Right renal pelvis (tissue), 4 donors: ENCODE measurements around the gene SNAP25. TPM values are rescaled to one million over a fixed set of nuclear protein-coding genes. Genes with fewer than 3 reads are reported as not detected.

Experiments
- DNase-seq, 4 donors: peaks; one replicate each; pipeline ENCODE4 v3.0.0-alpha.2; 2013; ENCODE audit warnings: low read depth in 4 of 4, low spot score in 3 of 4, missing footprints in 1 of 4
- polyA plus RNA-seq, 4 donors: library from polyadenylated mRNA; unstranded; fragments of 120-200 nt; gene quantifications; one replicate each; pipeline ENCODE4 v1.2.1, GENCODE V29; 2013; ENCODE audit not compliant: insufficient read length in 4 of 4

The SNAP25 gene
- polyA plus RNA-seq, 4 donors: 6.2 to 7.4 (median 6.7) TPM

DNA sequence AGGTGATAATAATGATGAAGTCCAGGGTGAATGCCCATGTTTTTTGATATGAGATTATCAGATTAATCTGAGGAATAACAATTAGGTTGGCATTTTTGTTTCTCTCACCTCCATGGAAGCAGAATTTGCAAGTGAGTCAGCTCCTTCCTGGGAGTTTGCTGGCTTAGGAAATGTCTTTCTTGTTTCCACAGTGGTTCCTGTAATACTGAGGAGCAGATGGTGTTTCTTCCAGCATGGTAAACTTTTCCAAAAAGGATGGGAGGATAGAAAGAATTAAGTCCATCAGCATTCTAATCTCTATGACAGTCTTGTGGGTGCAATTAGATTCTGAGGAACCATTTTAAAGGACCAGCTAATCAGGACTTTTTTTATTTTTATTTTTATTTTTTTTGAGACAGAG is 40.5 kb downstream of the SNAP25 start:
- no peak for DNase-seq

DNA sequence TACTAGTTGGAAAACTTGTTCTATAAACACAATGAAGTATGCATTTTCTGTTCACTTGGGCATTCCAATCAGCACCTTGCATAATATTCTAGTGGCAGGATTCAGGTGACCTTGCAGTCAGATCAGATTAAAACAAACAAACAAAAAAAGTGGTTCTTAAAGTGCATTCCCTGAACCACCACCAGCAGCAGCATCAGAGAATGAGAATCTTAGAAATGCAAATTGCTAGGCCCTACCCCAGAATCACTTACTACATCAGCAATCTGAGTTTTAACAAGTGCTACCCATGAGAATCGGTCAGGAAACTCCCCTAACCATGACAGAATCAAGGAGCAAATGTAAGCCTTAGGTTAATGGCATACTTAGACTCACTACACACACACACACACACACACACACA is 41.7 kb downstream of the SNAP25 start:
- no peak for DNase-seq

DNA sequence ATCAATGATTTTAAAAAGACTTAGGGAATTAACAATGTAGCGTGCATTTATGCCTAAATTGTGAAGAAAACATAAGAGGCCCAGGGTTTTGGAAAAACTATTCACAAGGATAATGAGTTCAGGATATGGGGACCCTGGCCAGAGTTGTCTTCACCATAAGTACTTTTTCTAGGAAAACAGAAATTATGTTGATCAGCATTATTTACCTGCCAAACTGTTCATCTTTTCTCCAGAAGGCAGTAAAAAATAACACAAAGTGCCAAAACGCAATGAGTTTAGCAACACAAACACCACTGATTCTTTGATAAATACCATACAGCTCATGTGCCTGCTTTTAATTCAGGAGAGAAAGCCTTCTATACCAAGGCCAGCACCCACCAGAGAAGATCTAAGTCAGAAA is 43.1 kb downstream of the SNAP25 start:
- DNase-seq: no peak

DNA sequence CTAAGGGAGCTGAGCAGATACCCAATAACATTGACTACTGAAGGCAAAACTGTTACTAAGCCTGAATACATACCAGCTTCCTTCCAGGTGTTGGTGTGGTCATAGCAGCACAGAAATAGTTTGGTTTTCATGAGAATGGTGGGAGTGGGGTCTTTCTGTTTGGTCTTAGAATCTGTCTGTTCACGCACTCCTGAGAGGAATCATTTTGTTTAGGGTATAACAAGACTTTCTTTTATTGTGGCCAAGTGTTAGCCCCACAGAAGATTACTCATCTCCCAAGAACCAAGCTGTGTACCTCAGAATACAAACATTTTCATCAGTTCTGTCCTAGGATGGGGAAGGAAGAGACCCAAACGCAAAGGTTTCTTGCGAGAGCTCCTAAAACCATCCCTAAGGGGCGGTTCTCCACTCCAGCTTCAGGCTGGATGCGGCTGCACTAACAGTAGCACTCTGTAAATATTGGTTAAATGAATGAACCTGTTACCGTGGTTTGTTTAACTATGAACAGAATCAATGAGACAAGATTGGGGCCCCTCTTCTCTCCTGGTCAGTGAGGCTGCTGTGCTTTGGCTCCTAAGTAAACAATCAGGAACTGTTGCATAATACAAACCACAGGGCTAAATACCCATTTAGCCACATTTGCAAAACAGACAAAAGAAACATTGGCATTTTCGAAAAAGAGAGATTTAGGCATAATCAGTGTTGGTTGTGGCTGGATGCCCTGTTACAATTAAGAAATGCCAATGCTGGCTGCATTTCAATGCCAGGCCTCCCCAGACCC is 44.9 kb downstream of the SNAP25 start:
- no peak for DNase-seq

DNA sequence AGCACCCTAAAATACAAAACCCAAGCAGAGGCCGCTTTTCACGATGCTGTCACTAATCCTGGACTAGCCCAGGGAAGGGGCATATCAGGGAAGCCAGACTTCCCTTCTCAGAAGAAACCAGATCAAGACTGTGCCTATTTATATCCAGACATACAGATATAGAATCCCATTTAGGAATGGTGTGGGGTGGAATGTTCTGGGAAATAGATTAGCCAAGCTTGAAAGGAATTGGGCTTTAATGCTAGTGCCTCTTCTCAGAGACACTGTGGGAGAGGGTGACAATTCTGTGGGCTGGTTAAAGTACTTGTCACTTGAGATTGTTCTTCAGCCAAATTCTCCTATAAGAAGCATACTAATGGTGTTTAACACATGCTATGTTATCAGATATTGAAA is 45.5 kb downstream of the SNAP25 start:
- DNase-seq: no peak

DNA sequence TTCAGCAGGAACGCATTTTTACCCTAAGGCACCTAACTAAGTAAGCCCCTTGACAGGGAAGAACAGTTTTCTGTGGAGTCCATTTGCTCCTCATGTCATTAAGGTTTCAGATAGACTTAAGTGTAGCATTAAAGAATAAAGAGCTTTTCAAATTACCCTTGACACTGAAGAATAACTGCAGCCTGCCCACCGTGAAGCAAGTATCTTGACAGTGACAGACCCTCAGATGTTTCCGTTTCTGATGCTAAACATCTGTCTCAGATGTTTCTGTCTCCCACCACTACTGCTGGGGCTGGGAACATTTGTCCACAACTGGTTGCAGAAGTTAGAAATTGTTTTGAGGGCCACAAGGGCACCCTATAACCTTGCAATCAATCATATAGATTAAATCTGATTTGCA is 50.0 kb downstream of the SNAP25 start:
- no peak for DNase-seq

DNA sequence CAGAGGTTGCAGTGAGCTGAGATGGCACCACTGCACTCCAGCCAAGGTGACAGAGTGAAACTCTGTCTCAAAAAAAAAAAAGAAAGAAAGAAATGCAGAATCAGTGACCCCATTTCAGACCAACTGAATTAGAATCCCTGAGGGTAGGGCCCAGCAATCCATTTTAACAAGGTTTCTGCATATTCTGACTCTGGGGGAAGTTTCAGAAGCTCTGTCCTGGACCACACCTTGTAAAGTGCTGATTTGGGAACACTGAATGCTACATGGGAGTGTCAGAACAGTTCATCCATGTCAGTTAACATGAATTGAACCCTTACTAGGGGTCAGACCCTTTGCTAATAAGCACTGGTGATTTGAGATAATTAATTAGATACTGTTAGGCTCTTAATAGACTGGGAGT is 52.0 kb downstream of the SNAP25 start:
- DNase-seq: no peak

DNA sequence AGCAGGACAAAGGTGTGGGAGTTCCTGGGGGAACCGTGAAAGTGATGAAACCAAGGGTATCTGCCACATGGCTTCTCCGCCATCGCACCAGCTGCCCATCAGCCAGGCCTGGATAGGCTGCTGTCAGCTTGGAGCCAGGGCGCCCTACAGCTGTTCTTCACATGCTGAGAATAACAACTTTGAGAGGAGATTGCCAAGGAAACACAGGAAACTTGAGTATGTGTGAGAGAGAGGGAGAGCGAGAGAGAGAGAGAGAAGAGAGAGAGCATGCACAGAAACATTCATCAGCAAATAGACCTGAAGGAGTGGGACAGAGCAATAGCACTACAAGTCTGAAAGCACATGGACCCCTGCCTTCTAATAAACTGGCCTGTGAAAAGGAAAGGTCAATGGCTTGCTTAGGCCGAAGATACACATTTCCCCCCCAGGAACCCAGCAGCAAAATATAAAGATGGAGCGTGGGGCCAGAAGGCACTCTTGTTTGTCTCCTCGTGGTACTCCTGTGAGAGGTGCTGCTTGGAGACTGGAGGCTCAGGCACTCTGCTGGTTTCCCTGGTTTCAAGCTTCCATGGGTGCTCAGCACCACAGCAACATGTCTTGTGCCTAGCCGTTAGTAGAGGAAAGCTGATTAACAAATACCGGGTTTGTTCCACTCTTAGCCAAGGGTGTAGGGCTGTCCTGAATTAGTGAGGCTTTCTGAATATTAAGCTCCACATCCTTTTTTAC is 53.0 kb downstream of the SNAP25 start:
- DNase-seq: no peak

DNA sequence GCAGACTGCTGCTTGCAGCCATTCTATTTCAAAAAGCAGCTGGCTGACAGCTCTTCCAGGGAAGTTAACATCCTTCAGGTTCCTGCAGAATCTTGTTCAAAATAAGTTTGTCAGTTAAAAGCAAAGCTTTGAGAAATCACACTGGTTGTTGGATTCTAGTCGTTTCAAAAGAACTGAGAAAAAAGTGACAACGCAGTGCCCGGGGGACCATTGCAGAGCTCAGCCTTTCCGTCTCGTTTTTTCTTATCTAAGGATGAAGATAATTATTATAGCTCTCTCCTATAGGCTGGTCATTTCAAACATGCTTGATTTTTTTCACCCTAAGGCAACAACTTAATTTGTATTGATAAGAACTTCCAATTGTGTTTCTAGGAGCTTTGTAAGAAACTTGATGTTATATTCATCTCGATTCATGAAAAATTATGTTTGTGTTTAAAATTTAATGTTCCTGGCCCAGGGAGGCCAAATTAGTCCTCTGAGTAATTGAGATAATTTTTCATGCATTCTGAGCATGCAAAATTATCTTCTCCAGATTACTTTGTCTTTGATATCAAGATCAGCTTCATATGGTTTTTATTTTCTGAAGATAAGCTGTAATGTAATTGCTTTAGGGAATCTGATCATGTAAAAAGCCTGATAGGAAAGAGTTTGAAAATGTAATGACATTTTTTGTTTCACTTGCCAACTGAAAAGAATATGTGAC is 58.4 kb downstream of the SNAP25 start:
- no peak for DNase-seq

DNA sequence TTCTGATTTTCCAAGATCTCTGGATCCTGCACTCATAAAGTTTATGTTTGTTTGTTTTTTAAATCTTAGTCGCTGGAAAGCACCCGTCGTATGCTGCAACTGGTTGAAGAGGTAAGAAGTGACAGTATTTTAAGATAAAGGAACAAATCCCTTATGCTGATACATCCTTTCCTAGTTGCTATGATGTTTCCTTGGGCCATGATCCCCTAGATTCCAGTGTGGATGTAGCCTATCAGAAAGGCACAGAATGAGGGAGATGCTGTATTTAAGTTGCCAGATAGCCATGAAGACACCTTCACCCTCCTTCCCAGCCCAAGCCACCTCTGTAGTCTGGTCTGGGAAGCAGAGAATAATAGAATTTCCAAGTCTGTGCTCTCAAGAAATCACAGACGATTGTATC is 59.0 kb downstream of the SNAP25 start:
- DNase-seq: no peak

DNA sequence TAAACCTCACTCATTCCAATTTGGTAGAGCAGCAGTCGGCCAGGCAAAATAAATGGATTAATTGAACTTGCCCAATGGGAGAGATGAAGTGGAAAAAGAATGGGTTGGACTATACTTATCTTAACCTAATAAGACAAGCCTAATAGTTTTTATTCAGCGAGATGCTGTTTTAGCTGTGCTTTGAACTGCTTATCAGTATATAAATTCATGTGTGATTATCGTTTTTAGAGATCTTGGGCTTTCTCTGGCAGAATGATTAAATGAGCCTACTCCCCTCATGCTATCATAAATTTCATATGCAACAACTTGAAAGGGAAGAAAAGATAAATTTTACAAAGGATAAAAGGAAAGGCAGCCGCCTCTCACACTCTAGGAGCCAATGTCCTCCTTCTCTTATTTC is 59.8 kb downstream of the SNAP25 start:
- no peak for DNase-seq

DNA sequence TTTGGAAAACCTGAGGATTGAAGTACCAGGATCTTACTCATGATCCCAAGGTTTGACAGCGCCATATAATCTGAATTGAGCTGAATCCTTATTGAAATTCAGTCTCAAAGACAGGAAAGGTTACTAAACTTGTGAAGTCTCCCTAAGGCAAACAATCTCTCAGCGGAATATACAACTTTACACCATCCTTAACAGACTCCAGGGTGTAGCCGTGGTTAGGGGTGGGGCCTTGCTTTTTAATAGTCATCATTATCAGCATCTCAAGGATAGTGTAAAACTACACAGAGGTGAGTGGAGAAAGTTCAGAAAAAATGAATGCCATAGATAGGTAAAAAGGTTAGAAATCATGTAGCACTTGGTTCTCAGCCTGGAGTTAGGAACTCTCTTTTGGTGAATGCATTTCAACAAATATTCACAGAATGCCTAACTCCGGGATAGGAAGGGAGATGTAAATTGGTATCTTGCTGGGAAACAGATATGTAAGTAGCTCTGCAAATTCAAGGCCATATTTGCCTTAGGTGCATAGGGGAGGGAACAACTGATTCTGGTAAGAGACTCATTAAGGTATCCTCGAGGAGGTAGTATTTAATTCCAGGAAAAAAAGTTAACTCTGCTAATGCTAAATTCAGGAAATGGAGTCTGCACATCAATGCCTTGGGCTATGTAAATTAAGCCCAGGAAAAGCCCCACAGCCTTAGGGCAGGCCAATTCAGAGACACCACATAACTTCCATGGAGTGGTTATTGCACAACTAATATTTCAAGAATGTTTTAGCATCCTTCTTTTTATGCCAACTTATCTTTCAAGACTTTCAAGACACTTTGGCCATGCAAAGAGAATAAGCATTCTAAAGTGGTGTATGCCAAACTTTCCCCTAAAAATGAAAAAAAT is 61.6 kb downstream of the SNAP25 start:
- DNase-seq: no peak

DNA sequence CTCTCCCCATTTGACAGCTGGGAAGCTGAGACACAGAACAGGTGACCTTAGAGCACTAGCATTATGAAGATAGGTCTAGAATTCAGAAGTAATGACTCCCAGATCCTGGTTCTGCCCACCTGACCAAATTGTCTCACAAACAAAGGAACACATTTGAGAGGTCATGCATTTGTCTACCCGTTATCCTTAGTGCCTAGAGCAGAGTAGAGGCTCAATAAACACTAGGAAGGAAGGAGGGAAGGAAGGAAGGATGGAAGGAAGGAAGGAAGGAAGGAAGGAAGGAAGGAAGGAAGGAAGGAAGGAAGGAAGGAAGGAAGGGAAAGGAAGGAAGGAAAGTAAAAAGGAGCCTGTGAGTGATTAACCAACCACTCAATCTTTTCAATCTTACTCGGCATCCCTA is 63.3 kb downstream of the SNAP25 start:
- DNase-seq: no peak

DNA sequence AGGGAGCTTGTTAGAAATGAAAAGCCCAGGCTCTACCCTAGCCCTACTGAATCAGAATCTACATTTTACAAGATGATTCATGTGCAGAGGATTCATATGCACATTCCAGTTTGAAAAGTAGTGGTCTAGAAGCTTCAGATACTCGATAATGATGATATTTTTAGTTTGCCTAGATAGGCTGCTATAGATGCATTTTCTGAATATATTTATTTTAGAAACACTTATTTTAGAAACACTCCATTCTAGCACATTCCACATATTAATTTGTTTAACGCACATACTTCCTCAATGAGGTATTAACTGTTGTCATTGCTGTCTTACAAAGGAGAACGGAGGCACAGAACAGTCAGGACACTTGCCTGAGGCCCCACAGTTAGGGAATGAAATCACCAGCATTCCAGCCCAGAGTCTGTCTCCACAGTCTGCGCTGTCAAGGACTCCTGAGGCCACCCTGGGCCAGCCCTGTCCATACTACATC is 64.4 kb downstream of the SNAP25 start:
- DNase-seq: no peak

DNA sequence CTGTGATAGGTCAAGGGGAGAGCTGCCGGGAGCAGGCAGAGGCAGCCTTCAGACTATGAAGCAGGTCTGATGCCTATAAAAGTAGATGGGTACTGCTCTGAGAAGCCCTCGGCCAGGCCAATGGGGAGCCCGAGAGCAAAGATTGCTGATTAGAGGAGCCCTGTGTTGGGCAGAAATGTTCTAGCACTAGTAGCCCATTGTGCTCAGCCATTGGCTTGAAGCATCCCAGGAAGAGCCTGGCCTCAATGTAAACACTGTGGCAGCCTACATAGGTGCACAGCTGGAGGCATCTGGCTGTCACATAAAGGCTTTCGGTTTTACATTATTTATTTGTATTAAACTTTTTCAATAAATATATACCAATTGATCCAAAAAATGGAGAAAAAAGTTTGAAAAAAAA is 67.7 kb downstream of the SNAP25 start:
- no peak for DNase-seq

DNA sequence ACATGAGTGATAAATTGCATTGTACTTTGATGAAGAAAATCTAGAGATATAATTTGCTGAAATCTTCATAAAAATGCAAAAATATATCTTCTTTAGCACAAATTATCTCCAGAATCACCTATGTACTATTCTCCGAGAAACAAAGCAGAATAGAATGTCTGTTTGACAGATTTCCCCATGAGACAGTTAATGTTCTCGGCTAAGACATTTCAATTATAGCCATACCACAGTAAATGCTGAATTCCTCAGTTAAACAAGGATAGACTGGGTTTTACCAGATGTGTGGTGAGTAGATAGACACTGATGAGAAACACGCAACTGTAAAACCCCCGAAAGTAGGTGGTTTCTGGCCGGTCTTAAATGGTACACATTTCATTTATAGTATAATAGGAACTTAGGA is 69.8 kb downstream of the SNAP25 start:
- no peak for DNase-seq

DNA sequence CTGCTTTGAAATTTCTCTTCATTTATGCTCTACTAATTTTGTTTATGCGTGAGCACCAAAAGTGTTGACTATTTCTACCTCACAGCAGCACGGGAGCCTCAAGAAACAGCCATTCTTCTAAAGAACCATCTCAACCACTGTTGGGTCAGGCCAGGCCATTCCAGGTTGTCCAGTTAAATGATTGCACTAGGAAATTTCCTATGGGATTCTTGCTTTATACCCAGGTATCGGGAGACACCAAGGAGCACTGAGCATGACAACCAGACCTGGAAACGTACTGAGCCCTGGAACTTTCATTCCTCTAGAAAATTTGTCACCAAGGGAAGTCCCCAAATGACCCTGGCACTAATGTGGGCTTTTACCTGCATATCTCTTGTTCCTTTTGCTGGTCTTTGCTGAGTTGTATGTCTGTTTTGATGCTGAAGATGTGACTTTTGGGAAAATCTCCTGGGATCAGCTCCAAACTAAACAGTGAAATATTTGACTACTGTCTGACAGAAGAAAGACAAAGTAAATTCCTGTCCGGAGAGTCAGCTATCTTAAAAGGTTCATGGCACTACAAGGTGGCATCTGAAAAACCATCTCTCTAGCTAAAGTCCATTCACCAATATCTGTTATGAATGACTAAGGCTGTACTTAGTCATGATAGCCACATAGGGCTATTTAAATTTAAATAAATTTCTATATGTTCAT is 70.5 kb downstream of the SNAP25 start:
- no peak for DNase-seq

DNA sequence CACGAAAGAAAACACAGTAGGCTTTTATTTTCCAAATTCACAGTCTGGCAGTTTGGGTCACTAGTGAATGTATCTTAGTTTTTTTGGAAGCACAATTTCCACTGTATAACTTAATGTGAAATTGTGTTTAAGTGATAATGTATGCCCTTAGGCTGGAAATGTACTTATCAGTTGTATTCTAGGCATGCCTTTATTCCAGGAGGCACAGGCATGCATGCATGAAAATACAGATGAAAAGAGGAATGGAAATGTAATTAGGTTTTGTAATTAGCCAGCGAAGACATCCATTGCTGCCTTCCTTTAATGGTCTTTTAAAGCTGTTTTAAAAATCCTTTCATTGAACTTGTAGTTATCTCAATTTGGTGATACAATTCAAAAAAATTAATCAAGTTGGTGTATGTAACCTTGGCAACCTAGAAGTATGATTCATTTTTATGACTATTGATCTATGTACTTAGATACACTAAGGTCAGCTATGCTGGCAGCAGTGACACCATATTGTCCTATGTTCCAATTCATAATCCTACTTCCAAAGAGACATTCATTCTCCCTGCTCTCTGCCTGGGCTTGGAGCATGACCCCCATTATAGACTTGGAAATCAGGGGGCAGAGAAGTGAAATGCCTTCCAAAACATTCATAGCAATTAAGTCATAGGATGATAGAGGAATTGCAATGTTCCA is 73.1 kb downstream of the SNAP25 start:
- no peak for DNase-seq

DNA sequence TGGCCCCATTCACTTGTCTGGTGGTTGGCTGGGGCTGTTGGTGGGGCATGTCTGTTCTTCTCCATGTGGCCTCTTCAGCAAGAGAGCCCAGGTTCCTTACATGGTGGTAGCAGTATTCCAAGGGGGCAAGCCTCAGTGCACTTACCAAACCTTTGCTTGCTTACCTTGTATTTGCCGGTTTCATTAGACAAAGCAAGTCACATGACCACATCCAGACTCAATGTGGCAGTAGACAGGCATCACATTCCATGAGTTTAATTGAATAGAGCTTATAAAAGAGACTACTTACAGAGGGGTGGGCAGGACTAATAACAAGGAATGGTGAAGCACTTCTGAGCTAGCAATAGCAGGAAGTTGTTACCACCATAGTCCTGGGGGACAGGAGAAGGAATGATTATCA is 78.6 kb downstream of the SNAP25 start:
- DNase-seq: no peak
